Measurements from ENCODE around the gene PLCL2.
"Not testable (repeated sequence)": the region's sequence is repeated elsewhere in the genome, so short reads cannot be mapped to it uniquely, and the experiment has no call there.

Gene PLCL2

DNA sequence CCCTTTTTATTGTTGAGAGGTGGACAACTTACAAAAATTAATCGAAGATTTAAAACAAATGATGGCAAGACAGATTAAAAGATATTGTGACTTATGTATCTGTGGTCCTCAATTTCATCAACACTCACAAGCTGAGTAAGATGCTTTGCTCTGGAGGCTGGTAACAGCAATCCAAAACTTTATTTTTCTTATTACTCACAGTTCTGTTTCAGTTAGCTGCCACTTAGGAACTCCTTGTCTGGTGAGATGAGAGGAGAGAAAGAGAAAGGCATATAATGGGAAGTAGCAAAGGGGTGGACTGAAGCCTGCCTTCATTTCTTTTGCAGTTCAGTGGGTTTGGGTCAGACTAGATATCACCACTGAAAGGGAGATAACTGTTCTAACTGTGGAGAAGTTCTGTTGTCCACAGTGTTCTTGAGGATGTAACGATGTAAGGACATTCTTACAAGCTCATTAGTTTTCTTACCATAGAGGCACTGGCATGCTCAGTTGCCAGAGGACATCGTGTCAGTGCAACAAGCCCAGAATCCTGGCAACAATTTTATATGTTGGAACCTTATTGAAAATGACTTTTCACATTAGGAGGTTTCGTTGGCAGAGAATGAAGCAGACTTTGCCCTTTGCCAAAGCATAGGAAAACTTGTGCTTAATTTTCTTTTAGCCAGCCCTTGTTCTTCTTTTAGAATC is 93.6 kb downstream of the PLCL2 start:
- no peak for DNase-seq (ENCODE audit: low read depth)

DNA sequence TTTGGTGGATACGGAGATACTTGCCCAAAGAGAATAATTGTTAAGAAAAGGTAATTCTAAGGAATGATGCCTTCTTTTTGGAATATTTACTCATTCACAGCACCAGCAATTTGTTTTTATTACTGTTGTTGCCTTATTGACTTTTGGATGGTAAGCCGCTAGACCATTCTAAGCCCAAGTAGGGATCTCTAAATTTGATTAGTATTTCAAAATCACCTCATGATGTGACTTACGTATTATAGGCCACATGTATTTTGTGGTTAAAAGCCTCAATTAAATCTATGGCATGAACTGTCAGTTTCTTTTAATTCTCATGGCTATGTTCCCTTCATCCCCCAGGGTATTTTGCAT is 94.1 kb downstream of the PLCL2 start:
- no peak for DNase-seq (ENCODE audit: low read depth)

GRCh38 chr3:16979769-16980515 is 95.2 kb downstream of the PLCL2 start:
- DNase-seq (ENCODE audit: low read depth), result not testable (repeated sequence)

- not testable (repeated sequence) for DNase-seq (ENCODE audit: low read depth)
Observed at GRCh38 chr3:16980526-16980925, 95.8 kb downstream of the PLCL2 start.

- DNase-seq (ENCODE audit: low read depth), result no peak
Observed at GRCh38 chr3:16982460-16982859, 97.7 kb downstream of the PLCL2 start.

- DNase-seq (ENCODE audit: low read depth), result no peak
Observed at GRCh38 chr3:16985608-16986007, 100.9 kb downstream of the PLCL2 start.

GRCh38 chr3:16987141-16987540 is 102.4 kb downstream of the PLCL2 start:
- no peak for DNase-seq (ENCODE audit: low read depth)

DNA sequence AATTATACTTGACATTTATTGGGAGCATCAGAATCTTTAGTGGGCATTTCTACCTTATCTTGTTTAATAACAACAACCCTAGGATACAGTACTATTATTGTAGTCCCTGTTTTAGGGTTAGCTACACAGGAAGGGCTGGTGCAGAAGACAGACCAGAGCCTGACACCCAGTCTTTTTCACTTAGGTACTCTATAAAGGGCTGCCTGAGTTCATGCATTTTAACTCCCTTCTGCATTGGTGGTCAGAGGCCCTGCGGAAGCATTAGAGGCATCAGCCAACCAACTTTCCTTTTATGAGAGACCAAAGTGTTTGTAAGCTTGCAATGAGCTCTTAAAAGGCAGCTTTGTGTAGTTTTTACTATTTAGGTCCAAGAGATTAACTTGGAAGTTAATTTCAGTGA is 105.4 kb downstream of the PLCL2 start:
- DNase-seq (ENCODE audit: low read depth), result no peak

DNA sequence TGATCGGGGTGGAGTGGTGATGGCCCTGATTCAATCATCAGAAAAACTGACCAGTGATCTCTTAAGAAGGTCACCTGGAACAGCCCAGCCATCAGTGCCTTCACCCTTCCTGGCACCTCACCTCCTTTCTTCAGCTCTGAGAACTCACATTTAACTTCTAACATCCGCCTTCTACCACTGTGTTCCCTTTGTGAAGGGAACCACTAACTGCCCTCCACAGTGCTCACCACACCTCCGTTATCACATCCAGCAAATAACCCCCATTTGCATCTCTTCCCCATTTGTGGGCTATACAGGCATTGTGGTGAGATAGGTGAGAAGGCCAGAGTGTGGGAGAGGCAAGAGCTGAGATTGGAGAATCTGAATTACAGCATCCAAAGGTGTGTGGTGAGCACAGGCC is 107.4 kb downstream of the PLCL2 start:
- no peak for DNase-seq (ENCODE audit: low read depth)

DNA sequence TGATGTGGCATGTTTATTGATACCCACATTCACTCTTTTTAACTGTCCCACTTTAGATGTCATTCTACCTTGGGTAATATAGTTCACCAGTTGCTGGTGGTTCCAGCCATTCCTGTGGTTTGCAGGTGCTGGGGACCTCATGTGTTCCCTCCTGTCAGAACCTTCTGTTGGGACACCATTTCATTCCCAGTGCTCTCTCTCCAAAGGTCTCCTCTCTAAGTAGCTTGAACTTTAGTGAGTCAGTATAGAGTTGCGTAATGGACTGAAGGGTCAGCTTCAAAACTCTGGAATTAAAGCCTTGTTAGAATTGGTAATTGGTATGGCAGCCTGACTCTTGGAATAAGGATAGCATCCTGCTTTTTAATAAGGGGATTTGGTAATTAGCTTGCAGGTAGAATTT is 108.5 kb downstream of the PLCL2 start:
- peak; percentile 8 for DNase-seq (ENCODE audit: low read depth)

GRCh38 chr3:16994854-16995525 is 110.2 kb downstream of the PLCL2 start:
- no peak for DNase-seq (ENCODE audit: low read depth)

GRCh38 chr3:16995601-16996000 is 110.8 kb downstream of the PLCL2 start:
- no peak for DNase-seq (ENCODE audit: low read depth)

GRCh38 chr3:16998236-16998923 is 113.6 kb downstream of the PLCL2 start:
- no peak for DNase-seq (ENCODE audit: low read depth)

DNA sequence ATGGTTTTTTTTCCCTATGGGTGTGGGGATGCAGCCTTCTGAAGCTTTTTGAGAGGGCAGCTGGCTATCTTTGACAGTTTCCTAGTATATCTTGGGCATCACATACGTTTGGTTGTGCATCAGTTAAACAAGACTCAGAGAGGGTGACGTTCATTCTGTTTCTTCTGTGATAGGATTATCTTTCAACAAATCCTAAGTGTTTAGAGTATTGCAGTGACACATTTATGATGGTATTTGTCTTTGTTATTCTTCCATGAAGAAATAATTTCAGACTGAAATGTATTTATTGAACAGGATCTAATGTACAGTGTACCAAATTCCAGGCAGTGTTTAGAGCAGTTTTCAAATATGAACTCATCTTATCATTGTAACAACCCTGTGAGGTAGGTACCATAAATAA is 114.4 kb downstream of the PLCL2 start:
- DNase-seq (ENCODE audit: low read depth), result no peak

DNA sequence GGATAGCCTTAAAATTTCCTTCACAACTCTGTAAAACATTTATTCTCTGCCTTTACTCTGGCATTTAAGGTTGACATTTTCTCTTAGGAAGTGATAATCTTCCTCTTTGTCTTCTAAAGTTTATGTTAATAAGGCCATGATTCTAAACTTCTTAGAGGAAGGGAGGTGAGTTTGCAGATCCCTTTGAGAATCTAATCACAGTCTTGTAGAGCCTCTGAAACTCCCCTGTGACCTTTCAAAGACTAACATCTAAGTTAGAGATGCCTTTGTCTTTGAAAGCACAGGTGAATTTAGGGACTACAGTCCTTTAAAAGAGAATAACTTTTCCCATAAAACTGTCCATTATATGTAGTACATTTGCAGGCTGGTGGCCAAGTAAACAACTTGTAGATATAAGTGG is 115.1 kb downstream of the PLCL2 start:
- DNase-seq (ENCODE audit: low read depth), result no peak

DNA sequence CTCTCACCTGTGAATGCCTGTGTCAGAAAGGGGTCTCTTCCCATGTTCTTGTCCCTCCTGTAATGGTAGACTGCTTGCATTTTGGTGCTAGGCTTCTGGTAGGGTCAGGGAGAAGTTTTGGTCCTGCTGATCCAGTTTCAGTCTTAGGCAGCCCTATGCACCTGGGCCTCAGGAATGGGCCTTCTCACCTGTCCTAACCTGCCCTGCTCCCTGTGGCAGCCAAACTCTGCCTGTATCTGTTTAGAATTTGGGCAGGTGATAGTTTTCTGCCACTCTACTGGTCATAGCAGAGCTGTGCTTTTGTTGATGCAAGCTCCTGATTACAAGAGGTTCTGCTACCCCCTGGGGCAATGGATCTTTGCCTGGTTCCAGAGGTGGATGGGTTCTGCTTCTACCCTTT is 118.7 kb downstream of the PLCL2 start:
- DNase-seq (ENCODE audit: low read depth), result no peak

GRCh38 chr3:17006132-17006852 is 121.5 kb downstream of the PLCL2 start:
- no peak for DNase-seq (ENCODE audit: low read depth)

DNA sequence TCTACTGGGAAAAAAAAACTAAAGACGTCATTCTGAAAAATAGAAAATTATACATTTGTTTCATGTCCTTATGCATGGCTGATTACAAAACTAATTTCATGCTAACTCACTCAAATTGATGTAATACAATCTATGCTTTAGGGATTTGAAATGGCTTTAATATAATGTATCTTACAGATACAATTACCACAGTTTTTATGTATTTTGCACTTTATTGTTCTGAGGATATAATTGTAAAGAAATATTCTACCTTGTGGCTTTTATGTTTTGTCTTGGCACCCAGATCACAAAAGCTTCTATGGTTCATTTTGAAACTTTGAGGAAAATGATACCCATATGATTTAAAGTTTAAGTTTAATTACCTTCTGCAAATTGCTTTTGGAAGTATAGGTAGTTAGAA is 122.5 kb downstream of the PLCL2 start:
- no peak for DNase-seq (ENCODE audit: low read depth)

DNA sequence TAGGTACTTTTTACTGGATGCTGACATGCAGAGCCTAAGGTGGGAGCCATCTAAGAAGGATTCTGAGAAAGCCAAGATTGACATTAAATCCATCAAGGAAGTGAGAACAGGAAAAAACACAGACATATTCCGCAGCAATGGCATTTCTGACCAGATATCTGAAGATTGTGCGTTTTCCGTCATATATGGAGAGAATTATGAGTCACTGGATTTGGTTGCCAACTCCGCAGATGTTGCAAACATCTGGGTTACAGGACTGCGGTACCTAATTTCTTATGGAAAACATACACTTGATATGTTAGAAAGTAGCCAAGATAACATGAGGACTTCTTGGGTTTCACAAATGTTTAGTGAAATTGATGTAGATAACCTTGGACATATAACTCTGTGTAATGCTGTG is 125.1 kb downstream of the PLCL2 start:
- no peak for DNase-seq (ENCODE audit: low read depth)

GRCh38 chr3:17011728-17012338 is 127.1 kb downstream of the PLCL2 start:
- DNase-seq (ENCODE audit: low read depth), result no peak

DNA sequence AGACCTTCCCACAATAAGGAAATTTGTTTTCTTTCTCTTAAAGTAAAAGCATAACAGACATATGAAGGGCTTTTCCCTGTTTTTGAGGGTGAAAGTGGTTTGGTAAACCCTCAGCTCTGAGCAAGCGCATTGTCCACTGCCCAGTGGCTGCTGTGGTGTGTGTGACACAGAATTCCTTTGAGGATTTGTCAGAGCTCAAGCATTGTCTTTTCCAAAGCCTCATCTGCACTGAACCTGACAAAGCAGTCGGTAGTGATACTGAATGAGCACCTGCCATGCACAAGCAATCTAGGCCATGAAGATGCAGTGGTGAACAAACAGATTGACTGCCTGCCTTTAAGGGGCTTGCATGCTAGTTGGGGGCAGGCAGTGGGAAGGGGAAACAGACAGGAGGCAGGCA is 128.3 kb downstream of the PLCL2 start:
- no peak for DNase-seq (ENCODE audit: low read depth)

DNA sequence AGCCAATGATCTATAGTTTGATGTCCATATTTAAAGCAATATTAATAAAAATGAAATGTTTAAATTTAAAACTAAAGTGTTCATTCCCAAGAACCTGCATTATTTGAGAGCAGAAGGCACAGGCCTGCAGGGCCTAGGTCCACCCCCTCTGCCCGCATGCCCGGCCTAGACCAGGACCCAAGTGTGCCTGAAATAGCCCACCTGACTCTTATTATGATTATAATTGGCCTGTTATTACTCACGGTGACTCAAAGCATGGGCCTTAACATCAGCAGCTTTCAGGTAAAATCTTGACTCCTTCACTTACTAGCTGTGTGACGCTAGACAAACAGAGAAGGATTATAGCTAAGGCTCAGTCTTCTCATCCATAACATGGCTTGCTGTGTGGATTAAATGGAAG is 128.8 kb downstream of the PLCL2 start:
- no peak for DNase-seq (ENCODE audit: low read depth)

All from GM04504 (cell line).